Gastroesophageal sphincter (tissue), 4 donors: ENCODE data around the gene OSTM1. TPM values are rescaled to one million over a fixed set of nuclear protein-coding genes. Genes with fewer than 3 reads are reported as not detected.
"Not testable (repeated sequence)": the region's sequence is repeated elsewhere in the genome, so short reads cannot be mapped to it uniquely, and the experiment has no call there.

ENCODE experiments used
- ATAC-seq: fragments of 150-250 bp; one replicate; pipeline ENCODE4 v1.9.1; 2016; ENCODE audit warnings: mild to moderate bottlenecking, moderate library complexity
- H3K27ac ChIP-seq, 4 donors: fragments of 200-600 bp; sonication (generic) in 3 of 4; 1 replicate in 3 of 4; 2 replicates in 1 of 4; pipeline ENCODE4 v1.5.1; 2016 to 2019
- H3K27me3 ChIP-seq: fragments of 200-600 bp; sonication (generic); one replicate; pipeline ENCODE4 v1.5.1; 2019
- H3K36me3 ChIP-seq, 2 donors: fragments of 200-600 bp; sonication (generic); one replicate each; pipeline ENCODE4 v1.5.1; 2019; ENCODE audit warnings: control low read depth in 1 of 2
- H3K4me1 ChIP-seq, 3 donors: fragments of 200-600 bp; sonication (generic); 1 replicate in 2 of 3; 2 replicates in 1 of 3; pipeline ENCODE4 v1.5.1; 2016 to 2019; ENCODE audit warnings: control low read depth in 2 of 3
- H3K4me3 ChIP-seq, 2 donors: fragments of 200-600 bp; sonication (generic); one replicate each; pipeline ENCODE4 v1.5.1; 2019; ENCODE audit warnings: mild to moderate bottlenecking in 1 of 2, moderate library complexity in 1 of 2
- H3K9me3 ChIP-seq, 3 donors: fragments of 200-600 bp; sonication (generic); one replicate each; pipeline ENCODE4 v1.5.1; 2017 to 2019; ENCODE audit warnings: control low read depth in 2 of 3
- EP300 ChIP-seq: sonication (generic); formaldehyde crosslinking; IDR thresholded peaks from one replicate; pipeline ENCODE4 v1.6.1; 2017; ENCODE audit warnings: antibody characterized with exemption, mild to moderate bottlenecking
- POLR2A ChIP-seq, 2 donors: fragments of 450-650 bp; IDR thresholded peaks; one replicate each; pipeline ENCODE4 v1.6.1; 2017; ENCODE audit warnings: antibody characterized with exemption in 2 of 2, mild to moderate bottlenecking in 2 of 2, moderate library complexity in 1 of 2
- POLR2AphosphoS5 ChIP-seq: sonication (generic); formaldehyde crosslinking; IDR thresholded peaks from one replicate; pipeline ENCODE4 v1.6.1; 2017; ENCODE audit warnings: antibody characterized with exemption
- WGBS, 2 donors: methylation state at CpG; one replicate each; pipeline ENCODE4 v1.1.5; 2018; ENCODE audit warnings: low coverage in 1 of 2; 5-methylcytosine and 5-hydroxymethylcytosine counted together
- total RNA-seq, 4 donors: library from RNA; depleted of rRNA; stranded (reverse); fragments of >200 nt; gene quantifications; one replicate each; pipeline ENCODE4 v1.1.0, GENCODE V29; 2016
- TF ChIP-seq, protein P1 (sequence below), 4 experiments: fragments of 200-600 bp in 2 of 4; fragments of 450-650 bp in 2 of 4; sonication (generic) in 1 of 4; IDR thresholded peaks; one replicate each; pipeline ENCODE4 v1.5.1; 2017 to 2019; ENCODE audit warnings: antibody characterized with exemption in 4 of 4, mild to moderate bottlenecking in 2 of 4, moderate library complexity in 2 of 4

The OSTM1 gene
- total RNA-seq, 4 donors from 2014 or later, result 44.6 to 78.1 (median 55.5) TPM

GRCh38 chr6:108013787-108014439, 60.6 kb downstream of the OSTM1 start:
- ATAC-seq, result no peak
- Histone ChIP-seq H3K9me3 (peaks cover 0 to 8% (median 0%) of the 10 kb centered on the region in 3 donors), H3K27ac (no peak overlapping the region), H3K27me3 (no peaks in the 10 kb centered on the region), H3K4me3 (no peak overlapping the region), H3K4me1 (no peaks in the 10 kb centered on the region), H3K36me3 (no peaks in the 10 kb centered on the region)
- WGBS, 2 donors, result 62 to 70% methylated on average over 4 to 6 of the region's 6 CpGs
- no peak for TF ChIP-seq POLR2A (IDR thresholded peaks at IDR 0.05)
- no peak for TF ChIP-seq EP300
- TF ChIP-seq POLR2AphosphoS5, result no peak
- TF ChIP-seq, protein P1, sequence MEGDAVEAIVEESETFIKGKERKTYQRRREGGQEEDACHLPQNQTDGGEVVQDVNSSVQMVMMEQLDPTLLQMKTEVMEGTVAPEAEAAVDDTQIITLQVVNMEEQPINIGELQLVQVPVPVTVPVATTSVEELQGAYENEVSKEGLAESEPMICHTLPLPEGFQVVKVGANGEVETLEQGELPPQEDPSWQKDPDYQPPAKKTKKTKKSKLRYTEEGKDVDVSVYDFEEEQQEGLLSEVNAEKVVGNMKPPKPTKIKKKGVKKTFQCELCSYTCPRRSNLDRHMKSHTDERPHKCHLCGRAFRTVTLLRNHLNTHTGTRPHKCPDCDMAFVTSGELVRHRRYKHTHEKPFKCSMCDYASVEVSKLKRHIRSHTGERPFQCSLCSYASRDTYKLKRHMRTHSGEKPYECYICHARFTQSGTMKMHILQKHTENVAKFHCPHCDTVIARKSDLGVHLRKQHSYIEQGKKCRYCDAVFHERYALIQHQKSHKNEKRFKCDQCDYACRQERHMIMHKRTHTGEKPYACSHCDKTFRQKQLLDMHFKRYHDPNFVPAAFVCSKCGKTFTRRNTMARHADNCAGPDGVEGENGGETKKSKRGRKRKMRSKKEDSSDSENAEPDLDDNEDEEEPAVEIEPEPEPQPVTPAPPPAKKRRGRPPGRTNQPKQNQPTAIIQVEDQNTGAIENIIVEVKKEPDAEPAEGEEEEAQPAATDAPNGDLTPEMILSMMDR (IDR thresholded peaks at IDR 0.05), result no peak

DNA sequence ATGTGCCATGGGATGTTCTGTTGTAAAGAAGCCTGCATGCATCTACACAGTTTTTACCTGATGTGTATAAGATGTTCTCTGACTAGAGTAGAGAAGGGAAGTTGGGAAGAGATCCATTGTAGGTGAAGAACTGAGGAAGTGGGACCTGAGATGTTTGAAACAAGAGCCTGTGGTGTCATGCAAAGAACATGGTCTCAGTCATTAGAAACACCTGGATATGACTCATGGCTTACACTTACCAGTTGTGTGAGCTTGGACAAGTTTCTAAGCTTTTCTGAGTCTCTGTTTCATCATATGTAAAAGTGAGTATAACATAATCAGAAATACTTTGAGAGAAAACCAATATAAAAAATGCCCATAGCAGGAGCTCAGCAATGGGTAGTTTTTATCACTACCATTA, 64.6 kb downstream of the OSTM1 start:
- TF ChIP-seq EP300 (no peak), POLR2A (IDR thresholded peaks at IDR 0.05) (no peak), POLR2AphosphoS5 (no peak)
- Histone ChIP-seq H3K4me1 (no peaks in the 10 kb centered on the region), H3K27me3 (no peaks in the 10 kb centered on the region), H3K4me3 (no peak overlapping the region), H3K9me3 (peaks cover 0 to 21% (median 0%) of the 10 kb centered on the region in 3 donors), H3K36me3 (no peaks in the 10 kb centered on the region), H3K27ac (no peak overlapping the region)
- no peak for ATAC-seq

DNA sequence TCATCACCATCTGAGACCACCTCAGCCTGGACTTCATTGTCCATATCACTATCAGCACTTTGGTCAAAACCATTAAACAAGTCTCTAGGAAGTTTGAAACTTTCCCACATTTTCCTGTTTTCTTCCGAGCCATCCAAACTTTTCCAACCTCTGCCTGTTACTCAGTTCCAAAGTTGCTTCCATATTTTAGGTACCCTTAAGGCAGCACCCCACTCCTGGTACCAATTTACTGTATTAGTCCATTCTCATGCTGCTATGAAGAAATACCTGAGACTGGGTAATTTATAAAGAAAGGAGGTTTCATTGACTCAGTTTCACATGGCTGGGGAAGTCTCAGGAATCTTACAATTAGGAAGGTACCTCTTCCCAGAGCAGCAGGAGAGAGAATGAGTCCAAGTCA, 65.3 kb downstream of the OSTM1 start:
- not testable (repeated sequence) for H3K27ac ChIP-seq, ATAC-seq, H3K4me3 ChIP-seq, H3K27me3 ChIP-seq, H3K4me1 ChIP-seq, H3K36me3 ChIP-seq
- H3K9me3 ChIP-seq, result peaks cover 0 to 21% (median 0%) of the 10 kb centered on the region in 3 donors
- WGBS, 2 donors, result 91 to 100% methylated on average over 1 of the region's 1 CpG

- TF ChIP-seq, protein P1 (IDR thresholded peaks at IDR 0.05), result no peak
- H3K27ac ChIP-seq, result no peak overlapping the region
- no peaks in the 10 kb centered on the region for H3K27me3 ChIP-seq
- H3K9me3 ChIP-seq, result peaks cover 0 to 21% (median 0%) of the 10 kb centered on the region in 3 donors
- no peaks in the 10 kb centered on the region for H3K4me1 ChIP-seq
- 100% methylated on average over 1 of the region's 1 CpG for WGBS, 2 donors
- no peak for ATAC-seq
- no peak overlapping the region for H3K4me3 ChIP-seq
- no peaks in the 10 kb centered on the region for H3K36me3 ChIP-seq
Observed at GRCh38 chr6:108008363-108008762, 66.2 kb downstream of the OSTM1 start.

- 45 to 73% methylated on average over 3 of the region's 3 CpGs for WGBS, 2 donors
- H3K27me3 ChIP-seq, result no peaks in the 10 kb centered on the region
- no peaks in the 10 kb centered on the region for H3K4me1 ChIP-seq
- no peak overlapping the region for H3K4me3 ChIP-seq
- no peak for ATAC-seq
- peaks cover 0 to 21% (median 0%) of the 10 kb centered on the region in 3 donors for H3K9me3 ChIP-seq
- H3K36me3 ChIP-seq, result no peaks in the 10 kb centered on the region
- no peak for TF ChIP-seq POLR2AphosphoS5
- TF ChIP-seq, protein P1 (IDR thresholded peaks at IDR 0.05), result no peak
- no peak for TF ChIP-seq EP300
- TF ChIP-seq POLR2A (IDR thresholded peaks at IDR 0.05), result no peak
- no peak overlapping the region for H3K27ac ChIP-seq
Observed at GRCh38 chr6:108005961-108006360, 68.6 kb downstream of the OSTM1 start.

GRCh38 chr6:108004861-108005260, 69.7 kb downstream of the OSTM1 start:
- H3K4me3 ChIP-seq, result no peak overlapping the region
- H3K9me3 ChIP-seq, result peaks cover 0 to 21% (median 0%) of the 10 kb centered on the region in 3 donors
- no peaks in the 10 kb centered on the region for H3K27me3 ChIP-seq
- 92 to 96% methylated on average over 4 to 7 of the region's 15 CpGs for WGBS, 2 donors
- TF ChIP-seq POLR2A (IDR thresholded peaks at IDR 0.05) (no peak), EP300 (no peak), POLR2AphosphoS5 (no peak)
- TF ChIP-seq, protein P1 (IDR thresholded peaks at IDR 0.05), result no peak
- no peaks in the 10 kb centered on the region for H3K4me1 ChIP-seq
- no peak for ATAC-seq
- H3K27ac ChIP-seq, result no peak overlapping the region
- H3K36me3 ChIP-seq, result no peaks in the 10 kb centered on the region
